Ectodermal cell (in vitro differentiated cells): Measurements from ENCODE around the gene ETV5. TPM values are rescaled to one million over a fixed set of nuclear protein-coding genes. Genes with fewer than 3 reads are reported as not detected.

Experiments
- H3K27ac ChIP-seq: 2 replicates; pipeline ENCODE4 v1.7.0; 2013; ENCODE audit warnings: mild to moderate bottlenecking, low read depth, low read length; ENCODE audit not compliant: insufficient read depth, poor library complexity, severe bottlenecking
- H3K27me3 ChIP-seq: 2 replicates; pipeline ENCODE4 v1.7.0; 2013; ENCODE audit warnings: mild to moderate bottlenecking, low read length; ENCODE audit not compliant: insufficient read depth, control insufficient read depth, poor library complexity, severe bottlenecking
- H3K36me3 ChIP-seq: one replicate; pipeline ENCODE4 v1.7.0; 2013; ENCODE audit warnings: low read length; ENCODE audit not compliant: control insufficient read depth, insufficient read depth
- H3K4me1 ChIP-seq: one replicate; pipeline ENCODE4 v1.7.0; 2013; ENCODE audit warnings: low read length; ENCODE audit not compliant: control insufficient read depth, insufficient read depth
- H3K4me3 ChIP-seq: 2 replicates; pipeline ENCODE4 v1.7.0; 2013; ENCODE audit warnings: low read depth, low read length, control low read depth; ENCODE audit not compliant: insufficient read depth
- H3K9me3 ChIP-seq: 2 replicates; pipeline ENCODE4 v1.7.0; 2013; ENCODE audit warnings: mild to moderate bottlenecking, low read length, moderate library complexity; ENCODE audit not compliant: control insufficient read depth
- WGBS, 2 experiments: methylation state at CpG; one replicate each; pipeline ENCODE4 v1.1.7; 2013; ENCODE audit warnings: missing lambda C conversion rate in 2 of 2; 5-methylcytosine and 5-hydroxymethylcytosine counted together
- polyA plus RNA-seq, 4 experiments: library from polyadenylated mRNA; stranded (reverse); fragments of 50-300 nt; gene quantifications; one replicate each; pipeline ENCODE4 v1.2.3, GENCODE V29; 2013

Gene ETV5
- polyA plus RNA-seq (2013, experiment 1 of 4): 3.7 TPM
- 3.6 TPM for polyA plus RNA-seq (2013, experiment 2 of 4)
- polyA plus RNA-seq (2013, experiment 3 of 4): 3.1 TPM
- polyA plus RNA-seq (2013, experiment 4 of 4): 3.0 TPM

GRCh38 chr3:186108941-186109865 is at the start of gene ETV5:
Gene ETV5 (minus strand): TSS chr3:186109089. CDS start chr3:186105868, 3,221 bp downstream.
- Histone ChIP-seq H3K27me3 (peaks cover 96% of the 10 kb centered on the region), H3K4me3 (peak within 1 kb of the TSS; percentile 50), H3K4me1 (peaks cover 21% of the 10 kb centered on the region), H3K9me3 (no peaks in the 10 kb centered on the region), H3K27ac (peak within 1 kb of the TSS; percentile 44), H3K36me3 (no peaks in the 10 kb centered on the region)
- WGBS, 2 experiments: 0% methylated on average over 63 of the region's 63 CpGs

DNA sequence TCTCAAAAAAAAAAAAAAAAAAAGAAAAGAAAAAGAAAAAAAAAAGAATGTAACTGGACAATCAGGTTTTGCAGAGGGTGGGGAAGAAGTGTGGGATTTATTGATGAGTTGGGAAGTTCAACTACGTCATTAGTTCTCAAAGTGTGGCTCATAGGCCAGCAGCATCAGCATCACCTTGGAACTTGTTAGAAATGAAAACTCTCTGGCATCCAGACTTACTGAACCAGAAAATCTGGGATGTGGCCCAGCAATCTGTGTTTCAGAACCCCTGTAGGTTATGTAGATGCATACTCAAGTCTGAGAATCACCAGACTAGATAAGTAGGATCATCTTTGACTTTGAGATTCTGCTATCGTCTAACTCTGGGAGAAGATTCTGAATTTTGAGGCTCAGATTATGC is 45.8 kb upstream of the ETV5 start:
- Histone ChIP-seq H3K27me3 (no peaks in the 10 kb centered on the region), H3K9me3 (no peaks in the 10 kb centered on the region), H3K36me3 (no peaks in the 10 kb centered on the region), H3K4me3 (no peak overlapping the region), H3K4me1 (no peaks in the 10 kb centered on the region), H3K27ac (no peak overlapping the region)
- 92 to 95% methylated on average over 2 of the region's 2 CpGs for WGBS, 2 experiments

DNA sequence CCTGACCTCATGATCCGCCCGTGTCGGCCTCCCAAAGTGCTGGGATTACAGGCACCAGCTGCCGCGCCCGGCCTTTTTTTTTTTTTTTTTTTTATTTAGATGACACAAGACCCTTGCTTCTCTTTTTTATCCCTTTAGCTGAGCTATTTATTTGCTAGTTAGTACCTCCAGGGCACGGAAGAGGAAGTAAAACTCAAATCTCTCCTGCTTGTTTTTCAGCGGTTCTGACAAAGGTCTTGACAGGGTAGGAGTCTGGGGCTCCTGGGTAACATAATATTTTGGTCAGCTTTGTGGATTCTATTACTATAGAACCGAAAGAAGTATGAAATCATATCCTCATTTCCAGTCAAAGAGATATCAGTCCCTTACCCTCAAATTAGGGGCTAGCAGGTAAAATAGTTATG is 44.0 kb upstream of the ETV5 start:
- H3K9me3 ChIP-seq: no peaks in the 10 kb centered on the region
- H3K4me3 ChIP-seq: no peak overlapping the region
- no peak overlapping the region for H3K27ac ChIP-seq
- H3K36me3 ChIP-seq: no peaks in the 10 kb centered on the region
- 90 to 97% methylated on average over 8 to 9 of the region's 9 CpGs for WGBS, 2 experiments
- no peaks in the 10 kb centered on the region for H3K4me1 ChIP-seq
- H3K27me3 ChIP-seq: no peaks in the 10 kb centered on the region

GRCh38 chr3:186152361-186152798 is 43.5 kb upstream of the ETV5 start:
- WGBS, 2 experiments: 86 to 87% methylated on average over 8 of the region's 8 CpGs
- no peaks in the 10 kb centered on the region for H3K27me3 ChIP-seq
- H3K27ac ChIP-seq: no peak overlapping the region
- H3K9me3 ChIP-seq: no peaks in the 10 kb centered on the region
- no peak overlapping the region for H3K4me3 ChIP-seq
- H3K4me1 ChIP-seq: no peaks in the 10 kb centered on the region
- H3K36me3 ChIP-seq: no peaks in the 10 kb centered on the region

DNA sequence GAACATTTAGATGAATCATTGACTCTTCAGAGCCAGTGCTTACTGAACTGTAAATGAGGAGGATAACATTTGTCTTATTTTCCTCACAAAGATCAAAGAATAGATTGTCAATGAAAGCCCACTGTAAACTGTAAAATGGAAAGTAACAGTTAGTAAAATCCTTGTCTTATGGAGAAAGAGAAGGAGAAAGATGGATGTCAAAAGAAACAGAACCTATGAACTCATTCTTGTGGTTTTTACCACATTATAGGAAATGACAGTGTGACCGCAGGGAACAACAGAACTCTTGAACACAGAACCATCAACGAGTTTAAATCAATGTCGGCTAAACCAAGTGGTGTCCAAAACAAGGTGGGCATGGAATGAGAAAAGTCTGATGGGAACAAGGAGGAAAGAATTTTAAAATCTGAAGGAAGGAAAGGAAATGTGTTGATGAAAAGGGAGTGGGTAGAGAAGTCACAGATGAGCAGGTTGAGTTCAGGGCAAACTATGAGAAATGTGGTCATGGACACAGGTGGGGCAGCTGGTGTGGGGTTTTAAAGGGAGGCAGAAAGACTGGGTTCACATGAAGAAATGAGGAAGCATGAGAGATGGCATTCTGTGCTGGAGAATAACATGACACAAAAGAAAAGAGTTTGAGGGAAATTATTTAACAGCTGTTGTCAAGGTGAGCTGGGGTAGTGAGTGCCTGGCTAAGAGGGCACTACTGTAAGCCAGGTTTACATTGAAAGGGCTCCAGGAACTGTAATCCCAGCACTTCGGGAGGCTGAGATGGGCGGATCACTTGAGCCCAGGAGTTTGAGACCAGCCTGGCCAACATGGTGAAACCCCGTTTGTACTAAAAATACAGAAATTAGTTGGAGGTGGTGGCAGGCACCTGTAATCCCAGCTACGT is 42.4 kb upstream of the ETV5 start:
- H3K36me3 ChIP-seq: no peaks in the 10 kb centered on the region
- 92 to 95% methylated on average over 7 of the region's 7 CpGs for WGBS, 2 experiments
- H3K9me3 ChIP-seq: no peaks in the 10 kb centered on the region
- H3K4me1 ChIP-seq: no peaks in the 10 kb centered on the region
- H3K27ac ChIP-seq: no peak overlapping the region
- H3K4me3 ChIP-seq: no peak overlapping the region
- H3K27me3 ChIP-seq: no peaks in the 10 kb centered on the region

- Histone ChIP-seq H3K27me3 (no peaks in the 10 kb centered on the region), H3K4me3 (no peak overlapping the region), H3K27ac (no peak overlapping the region), H3K36me3 (no peaks in the 10 kb centered on the region), H3K4me1 (no peaks in the 10 kb centered on the region), H3K9me3 (no peaks in the 10 kb centered on the region)
- 85 to 87% methylated on average over 10 to 11 of the region's 11 CpGs for WGBS, 2 experiments
Measured at GRCh38 chr3:186150041-186150830, 41.3 kb upstream of the ETV5 start.

- Histone ChIP-seq H3K4me1 (no peaks in the 10 kb centered on the region), H3K36me3 (no peaks in the 10 kb centered on the region), H3K27ac (no peak overlapping the region), H3K27me3 (no peaks in the 10 kb centered on the region), H3K9me3 (no peaks in the 10 kb centered on the region), H3K4me3 (no peak overlapping the region)
- 92% methylated on average over 15 of the region's 15 CpGs for WGBS, 2 experiments
Measured at GRCh38 chr3:186149319-186149960, 40.6 kb upstream of the ETV5 start.

GRCh38 chr3:186144257-186144656 is 35.4 kb upstream of the ETV5 start:
- 89 to 94% methylated on average over 5 of the region's 5 CpGs for WGBS, 2 experiments
- Histone ChIP-seq H3K4me1 (no peaks in the 10 kb centered on the region), H3K36me3 (no peaks in the 10 kb centered on the region), H3K4me3 (no peak overlapping the region), H3K27me3 (no peaks in the 10 kb centered on the region), H3K9me3 (no peaks in the 10 kb centered on the region), H3K27ac (no peak overlapping the region)

DNA sequence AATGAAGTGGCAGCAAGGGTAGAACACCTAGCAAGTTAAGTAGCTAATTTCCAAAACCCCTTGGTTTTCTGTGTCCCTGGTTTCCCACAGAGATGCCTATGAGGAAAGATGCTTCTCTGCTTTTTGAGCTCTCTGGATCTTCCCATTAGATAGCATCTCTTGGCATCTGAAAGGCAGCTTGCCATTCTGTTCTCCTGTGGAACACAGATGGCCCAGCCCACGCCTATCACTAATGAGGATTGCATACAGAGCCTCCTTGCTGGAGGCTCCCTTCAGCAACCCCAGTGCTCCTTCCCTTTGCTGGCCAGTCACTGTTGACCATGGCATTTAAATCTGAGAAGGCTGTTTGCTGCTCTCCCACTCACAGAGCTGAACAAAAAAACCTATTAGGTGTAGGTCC is 34.4 kb upstream of the ETV5 start:
- no peaks in the 10 kb centered on the region for H3K4me1 ChIP-seq
- 85 to 92% methylated on average over 1 of the region's 1 CpG for WGBS, 2 experiments
- H3K27me3 ChIP-seq: no peaks in the 10 kb centered on the region
- no peak overlapping the region for H3K4me3 ChIP-seq
- H3K9me3 ChIP-seq: no peaks in the 10 kb centered on the region
- H3K27ac ChIP-seq: no peak overlapping the region
- H3K36me3 ChIP-seq: no peaks in the 10 kb centered on the region
